Thyroid gland (tissue), 4 donors: ENCODE data around the gene ELL. TPM values are rescaled to one million over a fixed set of nuclear protein-coding genes. Genes with fewer than 3 reads are reported as not detected.

Source experiments
- DNase-seq, 2 donors: peaks; one replicate each; pipeline ENCODE4 v3.0.0-alpha.2; 2019
- H3K27ac ChIP-seq, 3 donors: fragments of 200-600 bp; sonication (generic); 1 replicate in 2 of 3; 2 replicates in 1 of 3; pipeline ENCODE4 v1.5.1; 2016 to 2019; ENCODE audit warnings: mild to moderate bottlenecking in 1 of 3, moderate library complexity in 1 of 3
- H3K27me3 ChIP-seq: fragments of 200-600 bp; sonication (generic); one replicate; pipeline ENCODE4 v1.5.1; 2019
- H3K36me3 ChIP-seq, 2 donors: fragments of 200-600 bp; sonication (generic); one replicate each; pipeline ENCODE4 v1.5.1; 2016 to 2019
- H3K4me1 ChIP-seq, 2 donors: fragments of 200-600 bp; sonication (generic); one replicate each; pipeline ENCODE4 v1.5.1; 2017 to 2019
- H3K4me3 ChIP-seq, 3 donors: fragments of 200-600 bp; sonication (generic); replicated peaks in 1 of 3; 1 replicate in 2 of 3; 2 replicates in 1 of 3; pipeline ENCODE4 v1.5.1; 2016; ENCODE audit warnings: mild to moderate bottlenecking in 1 of 3
- H3K9me3 ChIP-seq: fragments of 200-600 bp; sonication (generic); one replicate; pipeline ENCODE4 v1.5.1; 2017
- CTCF ChIP-seq, 6 experiments: fragments of 200-600 bp in 3 of 6; fragments of 450-650 bp in 3 of 6; sonication (generic) in 3 of 6; IDR thresholded peaks; one replicate each; pipeline ENCODE4 v1.5.1; 2016 to 2019; ENCODE audit warnings: antibody characterized with exemption in 6 of 6, mild to moderate bottlenecking in 2 of 6, inconsistent platforms in 1 of 6, moderate library complexity in 1 of 6
- POLR2A ChIP-seq, 2 donors: fragments of 450-650 bp; IDR thresholded peaks; one replicate each; pipeline ENCODE4 v1.6.1; 2017; ENCODE audit warnings: antibody characterized with exemption in 2 of 2, mild to moderate bottlenecking in 2 of 2, moderate library complexity in 1 of 2
- WGBS, 2 donors: methylation state at CpG; one replicate each; pipeline ENCODE4 v1.1.5; 2017; 5-methylcytosine and 5-hydroxymethylcytosine counted together
- intact Hi-C: fragments of 100-400 bp; cut with DNase I; formaldehyde crosslinking; loops from one replicate; pipeline ENCODE4 v1.15.1; 2023
- total RNA-seq, 4 donors: library from RNA; depleted of rRNA; stranded (reverse); fragments of >200 nt; gene quantifications; one replicate each; pipeline ENCODE4 v1.2.3, GENCODE V29; 2016

Gene ELL
- total RNA-seq, 4 donors from 2014 or later, result 10.8 to 31.0 (median 11.5) TPM

- no peak for TF ChIP-seq CTCF (IDR thresholded peaks at IDR 0.05)
- no peak for TF ChIP-seq POLR2A (IDR thresholded peaks at IDR 0.05)
- no peak for DNase-seq
- Histone ChIP-seq H3K4me1 (peaks cover 5 to 6% of the 10 kb centered on the region in 2 donors), H3K27ac (no peak overlapping the region), H3K27me3 (no peaks in the 10 kb centered on the region), H3K4me3 (no peak overlapping the region), H3K9me3 (no peaks in the 10 kb centered on the region), H3K36me3 (peaks cover 23 to 35% of the 10 kb centered on the region in 2 donors)
- WGBS, 2 donors, result 95 to 100% methylated on average over 12 to 22 of the region's 22 CpGs
- intact Hi-C loops, result no loop called here
Observed at GRCh38 chr19:18538115-18538514, 16.2 kb upstream of the ELL start.

- no peak overlapping the region for H3K27ac ChIP-seq
- DNase-seq, result no peak
- TF ChIP-seq POLR2A (IDR thresholded peaks at IDR 0.05) (no peak), CTCF (IDR thresholded peaks at IDR 0.05) (no peak)
- no peak overlapping the region for H3K4me3 ChIP-seq
- no peaks in the 10 kb centered on the region for H3K27me3 ChIP-seq
- H3K9me3 ChIP-seq, result no peaks in the 10 kb centered on the region
- intact Hi-C loops, result no loop called here
- H3K36me3 ChIP-seq, result peaks cover 27 to 42% of the 10 kb centered on the region in 2 donors
- H3K4me1 ChIP-seq, result peaks cover 4% of the 10 kb centered on the region in 2 donors
- 98% methylated on average over 9 to 17 of the region's 17 CpGs for WGBS, 2 donors
Observed at GRCh38 chr19:18537431-18537830, 15.6 kb upstream of the ELL start.

- H3K9me3 ChIP-seq, result no peaks in the 10 kb centered on the region
- DNase-seq, result no peak
- H3K27ac ChIP-seq, result no peak overlapping the region
- intact Hi-C loops, result no loop called here
- H3K4me1 ChIP-seq, result no peaks in the 10 kb centered on the region
- H3K36me3 ChIP-seq, result peaks cover 31 to 50% of the 10 kb centered on the region in 2 donors
- 95 to 97% methylated on average over 9 to 10 of the region's 10 CpGs for WGBS, 2 donors
- H3K27me3 ChIP-seq, result no peaks in the 10 kb centered on the region
- TF ChIP-seq CTCF (IDR thresholded peaks at IDR 0.05), result no peak
- no peak overlapping the region for H3K4me3 ChIP-seq
Observed at GRCh38 chr19:18536475-18536874, 14.6 kb upstream of the ELL start.

GRCh38 chr19:18533058-18533457 lies 11.2 kb upstream of the ELL start:
- H3K9me3 ChIP-seq, result no peaks in the 10 kb centered on the region
- DNase-seq, result no peak
- WGBS, 2 donors, result 70 to 100% methylated on average over 2 of the region's 4 CpGs
- TF ChIP-seq POLR2A (IDR thresholded peaks at IDR 0.05) (no peak), CTCF (IDR thresholded peaks at IDR 0.05) (no peak)
- H3K36me3 ChIP-seq, result peaks cover 22 to 29% of the 10 kb centered on the region in 2 donors
- intact Hi-C loops, result no loop called here
- H3K27ac ChIP-seq, result no peak overlapping the region
- no peaks in the 10 kb centered on the region for H3K27me3 ChIP-seq
- H3K4me3 ChIP-seq, result no peak overlapping the region
- H3K4me1 ChIP-seq, result no peaks in the 10 kb centered on the region

GRCh38 chr19:18532168-18532890 lies 10.5 kb upstream of the ELL start:
- Histone ChIP-seq H3K9me3 (no peaks in the 10 kb centered on the region), H3K27ac (no peak overlapping the region), H3K27me3 (no peaks in the 10 kb centered on the region), H3K4me3 (no peak overlapping the region), H3K4me1 (no peaks in the 10 kb centered on the region), H3K36me3 (peaks cover 15 to 24% of the 10 kb centered on the region in 2 donors)
- intact Hi-C loops, result no loop called here
- no peak for DNase-seq
- no peak for TF ChIP-seq CTCF (IDR thresholded peaks at IDR 0.05)
- no peak for TF ChIP-seq POLR2A (IDR thresholded peaks at IDR 0.05)
- WGBS, 2 donors, result 93 to 95% methylated on average over 19 to 22 of the region's 22 CpGs
